Nephron (organoid): ENCODE data around the gene RNF31.
A peak's percentile ranks its signal among the peaks of the same experiment; 100 is the strongest.

Source experiments
- H3K27ac Mint-ChIP-seq, 3 experiments: 2 replicates each; pipeline ENCODE4 v1.8.0; 2020; ENCODE audit warnings: mixed read lengths in 3 of 3, mild to moderate bottlenecking in 2 of 3, moderate library complexity in 1 of 3
- H3K27me3 Mint-ChIP-seq: 2 replicates; pipeline ENCODE4 v1.8.0; 2021; ENCODE audit warnings: low read depth, mild to moderate bottlenecking, moderate library complexity, mixed read lengths
- H3K36me3 Mint-ChIP-seq: 2 replicates; pipeline ENCODE4 v1.8.0; 2020; ENCODE audit warnings: low read depth, mixed read lengths
- H3K4me1 Mint-ChIP-seq: 2 replicates; pipeline ENCODE4 v1.8.0; 2020; ENCODE audit warnings: mixed read lengths
- H3K4me3 Mint-ChIP-seq, 3 experiments: 2 replicates each; pipeline ENCODE4 v1.8.0; 2020; ENCODE audit warnings: mild to moderate bottlenecking in 3 of 3, mixed read lengths in 3 of 3, moderate library complexity in 2 of 3
- H3K9me3 Mint-ChIP-seq: 2 replicates; pipeline ENCODE4 v1.8.0; 2020; ENCODE audit warnings: mixed read lengths
- CTCF ChIP-seq, 3 experiments: fragments of 200-600 bp; sonication (generic); IDR thresholded peaks; one replicate each; pipeline ENCODE4 v1.5.0; 2021; ENCODE audit warnings: antibody characterized with exemption in 3 of 3; ENCODE audit not compliant: unreplicated experiment in 3 of 3

Gene RNF31

DNA sequence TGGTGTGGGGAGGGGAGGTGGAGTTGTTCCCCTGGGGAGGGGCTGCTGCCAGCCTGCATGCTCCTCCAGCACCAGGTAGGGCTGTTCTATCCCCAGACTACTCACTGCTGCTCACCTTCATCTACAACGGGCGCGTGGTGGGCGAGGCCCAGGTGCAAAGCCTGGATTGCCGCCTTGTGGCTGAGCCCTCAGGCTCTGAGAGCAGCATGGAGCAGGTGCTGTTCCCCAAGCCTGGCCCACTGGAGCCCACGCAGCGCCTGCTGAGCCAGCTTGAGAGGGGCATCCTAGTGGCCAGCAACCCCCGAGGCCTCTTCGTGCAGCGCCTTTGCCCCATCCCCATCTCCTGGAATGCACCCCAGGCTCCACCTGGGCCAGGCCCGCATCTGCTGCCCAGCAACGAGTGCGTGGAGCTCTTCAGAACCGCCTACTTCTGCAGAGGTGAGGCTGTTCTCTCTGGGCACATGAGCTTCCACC lies 17.3 kb downstream of the RNF31 start:
- Mint-ChIP-seq H3K27me3 (no peaks in the 10 kb centered on the region), H3K4me3 (no peak overlapping the region), H3K9me3 (no peaks in the 10 kb centered on the region), H3K4me1 (peaks cover 16% of the 10 kb centered on the region), H3K27ac (no peak overlapping the region), H3K36me3 (peaks cover 57% of the 10 kb centered on the region)
- no peak for TF ChIP-seq CTCF (IDR thresholded peaks at IDR 0.05; ENCODE audit: unreplicated experiment in 3 of 3)

DNA sequence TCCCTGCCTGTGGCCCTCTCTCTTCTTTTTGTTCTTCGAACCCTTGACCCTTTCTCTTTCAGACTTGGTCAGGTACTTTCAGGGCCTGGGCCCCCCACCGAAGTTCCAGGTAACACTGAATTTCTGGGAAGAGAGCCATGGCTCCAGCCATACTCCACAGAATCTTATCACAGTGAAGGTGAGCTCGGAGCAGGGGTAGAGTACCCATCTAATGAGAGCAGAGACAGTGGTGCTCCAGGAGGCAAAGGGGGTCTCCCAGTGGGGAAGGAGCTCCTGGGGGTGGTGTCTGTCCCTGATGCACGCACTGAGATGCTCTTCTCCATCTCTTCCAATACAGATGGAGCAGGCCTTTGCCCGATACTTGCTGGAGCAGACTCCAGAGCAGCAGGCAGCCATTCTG lies 18.5 kb downstream of the RNF31 start:
- Mint-ChIP-seq H3K9me3 (no peaks in the 10 kb centered on the region), H3K27ac (no peak overlapping the region), H3K27me3 (no peaks in the 10 kb centered on the region), H3K4me3 (no peak overlapping the region), H3K36me3 (peaks cover 55% of the 10 kb centered on the region), H3K4me1 (peaks cover 15% of the 10 kb centered on the region)
- no peak for TF ChIP-seq CTCF (IDR thresholded peaks at IDR 0.05; ENCODE audit: unreplicated experiment in 3 of 3)

DNA sequence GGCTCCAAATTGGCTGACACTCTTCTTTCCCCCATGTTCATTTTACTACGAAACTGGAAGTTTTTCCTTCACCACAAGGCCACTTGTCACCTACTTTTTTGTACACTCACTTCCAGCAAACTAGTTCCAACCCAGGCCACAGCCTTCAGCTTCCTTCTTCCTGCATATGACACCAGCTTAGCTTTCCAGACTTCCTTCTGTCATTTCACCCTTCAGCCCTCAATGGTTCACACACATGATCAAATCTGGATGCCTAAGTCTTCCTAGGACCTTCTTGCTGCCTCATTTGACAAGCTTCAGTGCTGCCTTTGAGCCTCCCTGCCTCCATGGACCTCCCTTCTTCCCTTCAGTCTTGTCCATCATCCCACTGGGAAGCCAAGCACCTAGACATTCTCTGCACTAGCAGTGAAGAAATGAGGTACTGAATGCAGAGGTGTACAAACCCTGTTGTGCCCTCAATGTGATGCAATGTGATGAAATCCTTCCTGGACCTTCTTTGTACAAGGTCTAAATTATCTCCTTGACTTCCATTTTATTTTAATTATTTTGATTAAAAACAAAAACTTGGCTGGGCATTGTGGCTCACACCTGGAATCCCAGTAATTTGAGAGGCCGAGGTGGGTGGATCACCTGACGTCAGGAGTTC lies 20.3 kb downstream of the RNF31 start:
- TF ChIP-seq CTCF (IDR thresholded peaks at IDR 0.05; ENCODE audit: unreplicated experiment in 3 of 3) = no peak
- no peaks in the 10 kb centered on the region for H3K4me1 Mint-ChIP-seq
- no peak overlapping the region for H3K27ac Mint-ChIP-seq
- peaks cover 46% of the 10 kb centered on the region for H3K36me3 Mint-ChIP-seq
- H3K9me3 Mint-ChIP-seq = no peaks in the 10 kb centered on the region
- no peak overlapping the region for H3K4me3 Mint-ChIP-seq
- no peaks in the 10 kb centered on the region for H3K27me3 Mint-ChIP-seq

- Mint-ChIP-seq H3K27me3 (no peaks in the 10 kb centered on the region), H3K9me3 (no peaks in the 10 kb centered on the region), H3K27ac (peak within 1 kb of the TSS; percentile 68 to 95 (median 91)), H3K36me3 (peaks cover 36% of the 10 kb centered on the region), H3K4me1 (no peaks in the 10 kb centered on the region), H3K4me3 (peak within 1 kb of the TSS; percentile 89)
- TF ChIP-seq CTCF (IDR thresholded peaks at IDR 0.05; ENCODE audit: unreplicated experiment in 3 of 3) = no peak
Measured at GRCh38 chr14:24171422-24172260, 24.3 kb downstream of the RNF31 start, which contains the start of gene REC8. Gene REC8 (plus strand): TSS chr14:24172080. CDS start chr14:24172553, 473 bp downstream.

DNA sequence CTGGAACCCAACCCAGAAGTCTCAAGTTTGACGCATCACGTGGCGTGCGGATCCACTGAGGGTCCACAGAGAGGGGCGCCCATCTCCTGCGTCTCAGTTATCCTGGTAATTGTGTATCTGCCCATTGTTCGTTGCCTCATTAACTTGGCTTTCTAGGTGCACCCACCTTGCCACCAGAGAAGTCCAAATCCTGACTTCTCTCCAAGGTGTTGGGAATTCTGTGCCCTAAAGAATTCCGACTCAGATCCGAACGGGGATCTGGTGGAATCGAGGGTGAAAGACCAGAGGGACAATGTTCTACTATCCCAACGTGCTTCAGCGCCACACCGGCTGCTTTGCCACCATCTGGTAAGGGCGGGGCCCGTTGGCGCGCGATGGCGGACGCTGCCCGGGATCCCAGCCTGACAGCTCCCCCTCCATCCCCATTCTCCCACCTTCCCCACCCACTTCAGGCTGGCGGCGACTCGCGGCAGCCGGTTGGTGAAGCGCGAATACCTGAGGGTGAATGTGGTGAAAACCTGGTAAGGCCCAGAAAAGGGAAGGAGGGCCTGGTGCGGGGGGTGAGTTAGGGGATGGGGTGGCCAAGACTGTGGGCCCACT lies 25.1 kb downstream of the RNF31 start:
- Mint-ChIP-seq H3K36me3 (peaks cover 36% of the 10 kb centered on the region), H3K27me3 (no peaks in the 10 kb centered on the region), H3K4me1 (no peaks in the 10 kb centered on the region), H3K4me3 (peak overlapping the region; percentile 89), H3K27ac (no peak overlapping the region), H3K9me3 (no peaks in the 10 kb centered on the region)
- TF ChIP-seq CTCF (IDR thresholded peaks at IDR 0.05; ENCODE audit: unreplicated experiment in 3 of 3) = no peak
